Measurements from ENCODE around the gene TMEFF1.

DNA sequence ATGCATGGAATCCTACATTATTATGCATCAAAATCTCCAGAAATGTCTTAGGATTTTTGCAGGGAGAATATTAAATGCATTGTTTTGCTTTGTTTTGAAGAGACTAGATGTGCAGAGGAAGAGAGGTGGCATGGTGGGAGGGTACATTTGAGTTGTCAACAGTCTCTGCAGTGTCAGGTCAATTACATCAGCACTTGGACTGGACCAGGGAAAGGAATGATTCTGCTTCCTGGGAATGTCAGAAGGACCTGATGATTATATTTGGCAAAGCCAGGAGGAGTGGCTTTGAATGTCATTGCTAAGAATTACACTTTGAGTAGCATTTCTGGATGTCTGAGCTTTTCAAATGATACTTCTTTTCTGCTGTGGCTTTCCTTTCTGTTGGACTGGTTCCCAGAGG is 17.5 kb upstream of the TMEFF1 start:
- no peak for TF ChIP-seq CTCF (IDR thresholded peaks at IDR 0.05)
- no peak for TF ChIP-seq POLR2A (IDR thresholded peaks at IDR 0.05)

All from right lobe of liver (tissue), 4 donors.